ENCODE measurements around the gene CFAP74. TPM values are rescaled to one million over a fixed set of nuclear protein-coding genes. Genes with fewer than 3 reads are reported as not detected.
A peak's percentile ranks its signal among the peaks of the same experiment; 100 is the strongest.

The CFAP74 gene
- total and polyA plus RNA-seq, 8 donors: 0.23 to 4.7 (median 2.8) TPM

DNA sequence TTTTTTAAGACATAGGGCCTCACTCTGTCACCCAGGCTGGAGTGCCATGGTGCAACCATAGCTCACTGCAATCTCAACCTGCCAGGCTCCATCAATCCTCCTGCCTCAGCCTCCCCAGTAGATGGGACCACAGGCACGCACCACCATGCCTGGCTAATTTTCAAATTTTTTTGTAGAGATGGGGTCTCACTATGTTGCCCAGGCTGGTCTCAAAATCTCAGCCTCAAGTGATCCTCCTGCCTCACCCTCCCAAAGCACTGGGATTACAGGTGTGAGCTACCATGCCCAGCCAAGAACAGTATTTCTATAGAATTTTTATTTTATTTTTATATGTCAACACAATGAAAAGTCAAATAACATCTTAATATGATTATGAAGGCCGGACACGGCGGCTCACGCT, 123.6 kb downstream of the CFAP74 start:
- Histone ChIP-seq H3K9me3 (no peaks in the 10 kb centered on the region), H3K36me3 (peaks cover 0 to 28% of the 10 kb centered on the region in 2 donors), H3K27ac (no peak overlapping the region), H3K27me3 (no peaks in the 10 kb centered on the region), H3K4me1 (peaks cover 12 to 97% of the 10 kb centered on the region in 2 donors), H3K4me3 (no peak overlapping the region)
- intact Hi-C loops (cut with DNase I): no loop called here
- no peak for DNase-seq
- TF ChIP-seq, protein P1, sequence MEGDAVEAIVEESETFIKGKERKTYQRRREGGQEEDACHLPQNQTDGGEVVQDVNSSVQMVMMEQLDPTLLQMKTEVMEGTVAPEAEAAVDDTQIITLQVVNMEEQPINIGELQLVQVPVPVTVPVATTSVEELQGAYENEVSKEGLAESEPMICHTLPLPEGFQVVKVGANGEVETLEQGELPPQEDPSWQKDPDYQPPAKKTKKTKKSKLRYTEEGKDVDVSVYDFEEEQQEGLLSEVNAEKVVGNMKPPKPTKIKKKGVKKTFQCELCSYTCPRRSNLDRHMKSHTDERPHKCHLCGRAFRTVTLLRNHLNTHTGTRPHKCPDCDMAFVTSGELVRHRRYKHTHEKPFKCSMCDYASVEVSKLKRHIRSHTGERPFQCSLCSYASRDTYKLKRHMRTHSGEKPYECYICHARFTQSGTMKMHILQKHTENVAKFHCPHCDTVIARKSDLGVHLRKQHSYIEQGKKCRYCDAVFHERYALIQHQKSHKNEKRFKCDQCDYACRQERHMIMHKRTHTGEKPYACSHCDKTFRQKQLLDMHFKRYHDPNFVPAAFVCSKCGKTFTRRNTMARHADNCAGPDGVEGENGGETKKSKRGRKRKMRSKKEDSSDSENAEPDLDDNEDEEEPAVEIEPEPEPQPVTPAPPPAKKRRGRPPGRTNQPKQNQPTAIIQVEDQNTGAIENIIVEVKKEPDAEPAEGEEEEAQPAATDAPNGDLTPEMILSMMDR (IDR thresholded peaks at IDR 0.05): no peak
- no peak for ATAC-seq

DNA sequence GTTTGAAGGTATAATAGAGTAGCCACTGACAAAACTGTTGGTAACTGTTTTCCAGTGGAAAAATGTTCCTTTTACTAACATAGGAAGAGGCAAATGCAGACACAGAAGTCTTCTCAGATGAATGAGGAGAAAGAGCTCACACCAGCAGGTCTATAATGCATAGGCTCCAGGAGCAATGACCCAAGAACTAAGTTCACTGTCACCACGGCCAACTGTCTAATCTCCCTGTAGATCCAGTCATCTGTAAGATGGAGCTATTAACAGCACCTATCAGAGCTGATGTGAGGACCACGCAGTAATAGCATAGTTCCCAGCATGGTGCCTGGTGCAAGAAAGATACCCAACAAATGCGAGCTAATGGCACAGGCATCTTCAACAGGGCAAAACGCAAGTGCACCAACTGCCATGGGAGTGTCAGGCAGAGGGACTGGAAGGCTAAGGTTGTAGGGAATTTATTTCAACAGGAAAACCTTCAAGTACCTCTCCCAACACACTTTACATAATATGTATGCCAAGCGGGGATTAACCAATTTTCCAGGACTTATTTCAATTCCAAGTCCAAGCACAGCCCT, 125.6 kb downstream of the CFAP74 start:
- H3K4me1 ChIP-seq: peaks cover 22 to 97% of the 10 kb centered on the region in 2 donors
- no peak overlapping the region for H3K27ac ChIP-seq
- TF ChIP-seq, protein P1 (IDR thresholded peaks at IDR 0.05): no peak
- intact Hi-C loops (cut with DNase I): no loop called here
- H3K27me3 ChIP-seq: no peaks in the 10 kb centered on the region
- H3K9me3 ChIP-seq: no peaks in the 10 kb centered on the region
- peaks cover 0 to 41% of the 10 kb centered on the region in 2 donors for H3K36me3 ChIP-seq
- DNase-seq: no peak
- no peak for ATAC-seq
- H3K4me3 ChIP-seq: no peak overlapping the region

DNA sequence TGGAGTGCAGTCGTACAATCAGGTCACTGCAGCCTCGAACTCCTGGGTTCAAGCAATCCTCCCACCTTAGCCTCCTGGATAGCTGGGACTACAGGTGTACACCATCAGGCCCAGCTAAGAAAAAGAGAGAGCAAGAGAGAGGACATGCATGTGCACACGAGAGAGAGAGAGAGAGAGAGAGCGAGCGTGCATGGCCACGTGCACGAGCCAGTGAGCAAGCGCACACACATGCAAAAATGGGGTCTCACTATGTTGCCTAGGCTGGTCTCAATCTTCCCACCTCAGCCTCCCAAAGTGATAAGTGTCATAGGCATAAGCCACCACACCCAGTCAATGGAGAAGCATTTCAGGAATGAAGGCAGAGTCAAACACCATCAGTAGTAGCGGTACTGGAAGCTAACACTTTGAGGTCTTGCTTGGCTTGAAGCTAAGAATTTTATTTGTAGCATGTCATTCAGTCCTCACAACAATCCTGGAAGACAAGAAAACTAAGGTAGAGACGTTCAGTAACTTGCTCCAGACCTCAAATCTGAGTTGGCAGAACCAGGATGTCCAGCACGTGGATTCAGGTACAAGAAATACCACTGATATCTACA, 127.2 kb downstream of the CFAP74 start:
- Histone ChIP-seq H3K9me3 (no peaks in the 10 kb centered on the region), H3K4me1 (peaks cover 19 to 97% of the 10 kb centered on the region in 2 donors), H3K27ac (no peak overlapping the region), H3K36me3 (peaks cover 0 to 51% of the 10 kb centered on the region in 2 donors), H3K4me3 (no peak overlapping the region), H3K27me3 (no peaks in the 10 kb centered on the region)
- TF ChIP-seq, protein P1 (IDR thresholded peaks at IDR 0.05): no peak
- intact Hi-C loops (cut with DNase I): no loop called here
- DNase-seq (no peak), ATAC-seq (no peak)

DNA sequence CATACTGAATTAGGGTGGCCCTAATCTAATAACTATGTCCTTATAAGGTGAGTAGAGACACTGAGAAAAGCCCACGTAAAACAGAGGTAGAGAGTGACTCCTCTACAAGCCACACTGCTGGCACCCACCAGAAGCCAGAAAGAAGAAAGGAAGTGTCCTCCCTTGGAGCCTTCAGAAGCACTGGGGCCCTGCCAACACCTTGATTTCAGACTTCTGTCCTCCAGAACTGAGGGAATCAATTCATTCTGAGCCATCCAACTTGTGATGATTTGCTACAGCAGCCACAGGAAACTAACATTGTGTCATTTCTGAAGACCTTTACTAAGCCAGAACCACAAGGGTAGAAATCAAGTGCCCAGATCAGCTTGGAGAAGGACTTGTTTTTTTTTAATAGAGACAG, 127.7 kb downstream of the CFAP74 start:
- Histone ChIP-seq H3K4me1 (peaks cover 14 to 97% of the 10 kb centered on the region in 2 donors), H3K36me3 (peaks cover 0 to 51% of the 10 kb centered on the region in 2 donors), H3K4me3 (no peak overlapping the region), H3K27ac (peak overlapping the region in 1 of 2 donors; percentile 25), H3K27me3 (no peaks in the 10 kb centered on the region), H3K9me3 (no peaks in the 10 kb centered on the region)
- DNase-seq (no peak), ATAC-seq (no peak)
- TF ChIP-seq, protein P1 (IDR thresholded peaks at IDR 0.05): no peak
- intact Hi-C loops (cut with DNase I): no loop called here

DNA sequence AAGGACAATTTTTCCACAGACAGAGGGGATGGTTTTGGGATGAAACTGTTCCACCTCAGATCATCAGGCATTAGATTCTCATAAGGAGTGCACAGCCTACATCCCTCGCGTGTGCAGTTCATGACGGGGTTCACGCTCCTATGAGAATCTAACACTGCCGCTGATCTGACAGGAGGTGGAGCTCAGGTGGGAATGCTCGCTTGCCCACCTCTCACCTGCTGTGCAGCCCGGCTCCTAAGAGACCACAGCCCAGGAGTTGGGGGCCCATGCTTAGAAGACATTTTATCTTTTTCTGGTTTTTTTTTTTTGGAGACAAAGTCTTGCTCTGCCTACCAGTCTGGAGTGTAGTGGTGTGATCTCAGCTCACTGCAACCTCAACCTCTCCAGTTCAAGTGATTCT, 128.7 kb downstream of the CFAP74 start:
- ATAC-seq (no peak), DNase-seq (no peak)
- Histone ChIP-seq H3K27ac (no peak overlapping the region), H3K4me3 (no peak overlapping the region), H3K9me3 (no peaks in the 10 kb centered on the region), H3K27me3 (no peaks in the 10 kb centered on the region), H3K4me1 (peaks cover 16 to 99% of the 10 kb centered on the region in 2 donors), H3K36me3 (peaks cover 0 to 51% of the 10 kb centered on the region in 2 donors)
- TF ChIP-seq, protein P1 (IDR thresholded peaks at IDR 0.05): no peak
- intact Hi-C loops (cut with DNase I): no loop called here
